Glutamatergic neuron (in vitro differentiated cells): ENCODE data around the gene BRAP. TPM values are rescaled to one million over a fixed set of nuclear protein-coding genes. Genes with fewer than 3 reads are reported as not detected.

Experiments used
- DNase-seq: peaks from one replicate; pipeline ENCODE4 v3.0.0; 2022
- H3K27ac Mint-ChIP-seq: one replicate; pipeline ENCODE4 v1.8.0; 2020; ENCODE audit warnings: mild to moderate bottlenecking, mixed read lengths, inconsistent platforms; ENCODE audit not compliant: unreplicated experiment
- H3K27me3 Mint-ChIP-seq: one replicate; pipeline ENCODE4 v1.8.0; 2020; ENCODE audit warnings: mild to moderate bottlenecking, moderate library complexity, mixed read lengths, inconsistent platforms; ENCODE audit not compliant: unreplicated experiment
- H3K36me3 Mint-ChIP-seq: one replicate; pipeline ENCODE4 v1.8.0; 2020; ENCODE audit warnings: mild to moderate bottlenecking, mixed read lengths, inconsistent platforms; ENCODE audit not compliant: unreplicated experiment
- H3K4me1 Mint-ChIP-seq: one replicate; pipeline ENCODE4 v1.8.0; 2020; ENCODE audit warnings: mild to moderate bottlenecking, low read depth, mixed read lengths, inconsistent platforms; ENCODE audit not compliant: unreplicated experiment
- H3K4me3 Mint-ChIP-seq: one replicate; pipeline ENCODE4 v1.8.0; 2020; ENCODE audit warnings: mild to moderate bottlenecking, mixed read lengths, inconsistent platforms; ENCODE audit not compliant: unreplicated experiment
- H3K9me3 Mint-ChIP-seq: one replicate; pipeline ENCODE4 v1.8.0; 2020; ENCODE audit warnings: mild to moderate bottlenecking, moderate library complexity, mixed read lengths, inconsistent platforms; ENCODE audit not compliant: unreplicated experiment
- total RNA-seq: library from RNA; stranded (reverse); fragmentation: NEBNext Ultra II Directional; extraction: Animal tissue kit (Norgen Biotek cat#: 25700); gene quantifications from one replicate; pipeline ENCODE4 v1.2.1, GENCODE V29; 2021; ENCODE audit not compliant: unreplicated experiment
- TF ChIP-seq, protein P1 (sequence below): fragments of 200-600 bp; sonication (generic); IDR thresholded peaks from one replicate; pipeline ENCODE4 v1.5.0; 2021; ENCODE audit not compliant: partially characterized antibody, unreplicated experiment

BRAP gene
- total RNA-seq, 1 donor from 2014 or later: 26.1 TPM

- Mint-ChIP-seq H3K27ac (no peak overlapping the region), H3K27me3 (no peaks in the 10 kb centered on the region), H3K4me1 (no peaks in the 10 kb centered on the region), H3K9me3 (no peaks in the 10 kb centered on the region), H3K36me3 (no peaks in the 10 kb centered on the region), H3K4me3 (no peak overlapping the region)
- TF ChIP-seq, protein P1, sequence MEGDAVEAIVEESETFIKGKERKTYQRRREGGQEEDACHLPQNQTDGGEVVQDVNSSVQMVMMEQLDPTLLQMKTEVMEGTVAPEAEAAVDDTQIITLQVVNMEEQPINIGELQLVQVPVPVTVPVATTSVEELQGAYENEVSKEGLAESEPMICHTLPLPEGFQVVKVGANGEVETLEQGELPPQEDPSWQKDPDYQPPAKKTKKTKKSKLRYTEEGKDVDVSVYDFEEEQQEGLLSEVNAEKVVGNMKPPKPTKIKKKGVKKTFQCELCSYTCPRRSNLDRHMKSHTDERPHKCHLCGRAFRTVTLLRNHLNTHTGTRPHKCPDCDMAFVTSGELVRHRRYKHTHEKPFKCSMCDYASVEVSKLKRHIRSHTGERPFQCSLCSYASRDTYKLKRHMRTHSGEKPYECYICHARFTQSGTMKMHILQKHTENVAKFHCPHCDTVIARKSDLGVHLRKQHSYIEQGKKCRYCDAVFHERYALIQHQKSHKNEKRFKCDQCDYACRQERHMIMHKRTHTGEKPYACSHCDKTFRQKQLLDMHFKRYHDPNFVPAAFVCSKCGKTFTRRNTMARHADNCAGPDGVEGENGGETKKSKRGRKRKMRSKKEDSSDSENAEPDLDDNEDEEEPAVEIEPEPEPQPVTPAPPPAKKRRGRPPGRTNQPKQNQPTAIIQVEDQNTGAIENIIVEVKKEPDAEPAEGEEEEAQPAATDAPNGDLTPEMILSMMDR: no peak
- no peak for DNase-seq
Observed at GRCh38 chr12:111645433-111645832, 40.3 kb downstream of the BRAP start.

DNA sequence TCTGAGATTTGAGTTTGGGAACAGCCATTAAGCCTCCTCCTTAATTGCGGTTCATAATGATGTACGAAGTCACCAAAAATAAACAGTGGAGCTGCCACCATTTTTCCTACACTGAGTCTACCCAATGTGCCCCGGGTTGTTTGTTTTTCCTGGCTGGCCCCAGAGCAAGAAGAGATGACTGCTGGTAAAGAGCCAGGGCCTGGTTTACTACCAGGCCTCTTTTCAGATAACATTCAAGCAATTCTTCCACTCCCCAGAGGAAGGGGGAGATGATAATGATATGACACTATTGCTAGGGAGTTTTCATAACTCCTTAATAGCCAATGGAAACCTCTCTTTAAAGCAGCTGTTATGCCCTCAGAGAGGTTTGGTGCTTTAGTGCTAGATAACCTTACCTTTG, 42.3 kb downstream of the BRAP start:
- Mint-ChIP-seq H3K4me1 (no peaks in the 10 kb centered on the region), H3K9me3 (no peaks in the 10 kb centered on the region), H3K27ac (no peak overlapping the region), H3K4me3 (no peak overlapping the region), H3K27me3 (no peaks in the 10 kb centered on the region), H3K36me3 (no peaks in the 10 kb centered on the region)
- DNase-seq: no peak
- TF ChIP-seq, protein P1: no peak

DNA sequence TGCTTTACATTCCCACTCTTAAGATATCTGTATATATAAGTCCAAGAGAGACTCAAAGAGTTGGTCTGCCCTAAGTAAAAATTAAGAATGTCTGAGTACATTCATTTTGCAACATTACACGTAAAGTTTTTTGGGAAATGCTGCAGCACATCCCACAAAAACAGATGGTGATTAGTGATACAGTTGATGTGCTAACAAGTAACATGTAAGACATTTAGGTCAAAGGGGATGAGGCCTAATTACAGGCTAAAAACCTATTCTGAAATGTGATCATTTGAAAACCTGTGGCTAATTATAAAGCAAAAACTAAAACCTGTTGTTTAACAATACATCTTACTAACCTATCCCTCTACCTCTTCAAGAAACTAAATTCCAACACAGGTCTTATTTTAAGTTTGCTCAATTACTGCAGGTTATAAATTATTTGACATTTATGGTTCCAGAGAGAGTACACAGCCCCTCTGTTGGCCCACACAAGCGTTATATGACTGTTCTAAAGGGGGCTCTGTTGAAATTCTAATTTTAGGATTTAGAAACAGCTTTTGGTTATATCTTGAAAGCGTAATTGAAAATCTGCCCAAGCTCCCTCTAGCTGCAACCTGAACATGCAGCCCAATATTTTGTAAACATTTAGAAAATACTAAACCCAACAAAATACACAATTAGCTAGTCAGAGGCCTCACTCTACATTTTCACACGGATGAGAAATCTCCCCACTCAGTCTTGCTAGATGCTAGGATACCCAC, 42.9 kb downstream of the BRAP start:
- no peaks in the 10 kb centered on the region for H3K27me3 Mint-ChIP-seq
- DNase-seq: no peak
- no peaks in the 10 kb centered on the region for H3K9me3 Mint-ChIP-seq
- no peak overlapping the region for H3K4me3 Mint-ChIP-seq
- TF ChIP-seq, protein P1: no peak
- no peaks in the 10 kb centered on the region for H3K4me1 Mint-ChIP-seq
- H3K36me3 Mint-ChIP-seq: no peaks in the 10 kb centered on the region
- H3K27ac Mint-ChIP-seq: no peak overlapping the region

DNA sequence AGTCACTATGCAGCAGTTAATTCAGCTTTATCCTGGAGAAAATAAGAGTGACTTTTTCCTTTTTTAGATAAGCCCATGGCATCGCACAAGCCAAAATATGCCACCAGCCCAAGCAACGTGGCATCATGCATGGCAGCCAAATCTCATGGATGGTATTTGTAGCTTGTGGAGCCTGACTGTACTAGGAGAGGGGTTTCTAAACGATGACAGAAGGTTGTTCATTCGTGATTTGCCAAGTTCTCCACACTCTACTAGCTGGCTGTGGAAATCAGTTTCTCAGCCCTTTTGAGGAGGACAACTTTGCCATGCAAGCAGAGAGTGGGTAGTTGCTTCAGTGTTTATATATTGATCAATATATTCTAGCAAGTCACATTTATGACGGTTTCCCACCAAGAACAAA, 45.2 kb downstream of the BRAP start:
- Mint-ChIP-seq H3K27ac (no peak overlapping the region), H3K4me3 (no peak overlapping the region), H3K4me1 (peaks cover 15% of the 10 kb centered on the region), H3K27me3 (peaks cover 2% of the 10 kb centered on the region), H3K36me3 (no peaks in the 10 kb centered on the region), H3K9me3 (no peaks in the 10 kb centered on the region)
- DNase-seq: no peak
- TF ChIP-seq, protein P1: no peak

DNA sequence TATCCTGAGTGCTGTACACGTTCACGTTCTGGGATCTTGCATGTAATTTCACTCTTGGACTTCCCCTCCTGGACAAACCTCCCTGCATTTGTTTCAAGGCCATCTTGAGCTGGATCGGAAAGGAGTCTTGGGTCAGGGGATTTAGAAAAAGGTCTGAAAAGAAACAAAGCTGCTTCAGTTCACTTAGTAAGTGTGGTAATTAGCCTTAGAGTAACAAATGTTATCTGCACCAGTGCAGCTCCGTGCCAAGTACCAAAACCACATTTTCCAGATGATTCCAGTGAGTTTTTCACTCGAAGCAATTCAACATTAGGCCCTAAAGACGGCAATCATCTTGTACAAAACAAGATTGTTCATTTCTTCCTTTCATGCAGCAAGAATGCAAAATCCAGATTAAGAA, 47.2 kb downstream of the BRAP start:
- DNase-seq: no peak
- TF ChIP-seq, protein P1: no peak
- H3K4me3 Mint-ChIP-seq: no peak overlapping the region
- H3K27me3 Mint-ChIP-seq: peaks cover 2% of the 10 kb centered on the region
- H3K4me1 Mint-ChIP-seq: peaks cover 15% of the 10 kb centered on the region
- no peaks in the 10 kb centered on the region for H3K36me3 Mint-ChIP-seq
- H3K9me3 Mint-ChIP-seq: no peaks in the 10 kb centered on the region
- H3K27ac Mint-ChIP-seq: no peak overlapping the region
